Rectal smooth muscle tissue (tissue), 1 donor: Measurements from ENCODE around the gene VSIG2.

Source experiments
- H3K27ac ChIP-seq: one replicate; pipeline ENCODE4 v1.7.0; 2013; ENCODE audit warnings: low read depth, low read length, inconsistent platforms
- H3K27me3 ChIP-seq: one replicate; pipeline ENCODE4 v1.7.0; 2013; ENCODE audit warnings: low read length; ENCODE audit not compliant: control insufficient read depth, insufficient read depth
- H3K36me3 ChIP-seq: one replicate; pipeline ENCODE4 v1.7.0; 2013; ENCODE audit warnings: low read length; ENCODE audit not compliant: control insufficient read depth, insufficient read depth
- H3K4me1 ChIP-seq: one replicate; pipeline ENCODE4 v1.7.0; 2013; ENCODE audit warnings: low read length; ENCODE audit not compliant: control insufficient read depth, insufficient read depth
- H3K4me3 ChIP-seq: one replicate; pipeline ENCODE4 v1.7.0; 2013; ENCODE audit warnings: low read length
- H3K9ac ChIP-seq: one replicate; pipeline ENCODE4 v1.7.0; 2013; ENCODE audit warnings: low read length

Gene VSIG2

GRCh38 chr11:124722176-124722575 lies 29.9 kb downstream of the VSIG2 start:
- Histone ChIP-seq H3K9ac (no peak overlapping the region), H3K4me1 (no peaks in the 10 kb centered on the region), H3K27me3 (peaks cover 13% of the 10 kb centered on the region), H3K4me3 (no peak overlapping the region), H3K27ac (no peak overlapping the region), H3K36me3 (no peaks in the 10 kb centered on the region)

- no peaks in the 10 kb centered on the region for H3K4me1 ChIP-seq
- H3K36me3 ChIP-seq, result no peaks in the 10 kb centered on the region
- H3K27me3 ChIP-seq, result peaks cover 13% of the 10 kb centered on the region
- no peak overlapping the region for H3K9ac ChIP-seq
- no peak overlapping the region for H3K4me3 ChIP-seq
- no peak overlapping the region for H3K27ac ChIP-seq
Observed at GRCh38 chr11:124719534-124719933, 32.5 kb downstream of the VSIG2 start.

- H3K4me1 ChIP-seq, result no peaks in the 10 kb centered on the region
- peak overlapping the region; percentile 57 for H3K4me3 ChIP-seq
- H3K27me3 ChIP-seq, result peaks cover 13% of the 10 kb centered on the region
- no peak overlapping the region for H3K27ac ChIP-seq
- no peaks in the 10 kb centered on the region for H3K36me3 ChIP-seq
- no peak overlapping the region for H3K9ac ChIP-seq
Observed at GRCh38 chr11:124718801-124719200, 33.3 kb downstream of the VSIG2 start.

- H3K36me3 ChIP-seq, result no peaks in the 10 kb centered on the region
- peak overlapping the region; percentile 57 for H3K4me3 ChIP-seq
- peaks cover 13% of the 10 kb centered on the region for H3K27me3 ChIP-seq
- H3K27ac ChIP-seq, result no peak overlapping the region
- no peak overlapping the region for H3K9ac ChIP-seq
- H3K4me1 ChIP-seq, result no peaks in the 10 kb centered on the region
Observed at GRCh38 chr11:124717786-124718651, 34.0 kb downstream of the VSIG2 start.

- Histone ChIP-seq H3K36me3 (no peaks in the 10 kb centered on the region), H3K9ac (no peak overlapping the region), H3K27ac (no peak overlapping the region), H3K4me1 (no peaks in the 10 kb centered on the region), H3K27me3 (peaks cover 13% of the 10 kb centered on the region), H3K4me3 (peak overlapping the region; percentile 57)
Observed at GRCh38 chr11:124717421-124717785, 34.7 kb downstream of the VSIG2 start.

- Histone ChIP-seq H3K36me3 (no peaks in the 10 kb centered on the region), H3K9ac (no peak overlapping the region), H3K4me3 (no peak overlapping the region), H3K27ac (no peak overlapping the region), H3K27me3 (peaks cover 13% of the 10 kb centered on the region), H3K4me1 (no peaks in the 10 kb centered on the region)
Observed at GRCh38 chr11:124716591-124716990, 35.5 kb downstream of the VSIG2 start.

- no peaks in the 10 kb centered on the region for H3K27me3 ChIP-seq
- H3K9ac ChIP-seq, result no peak overlapping the region
- H3K27ac ChIP-seq, result no peak overlapping the region
- no peaks in the 10 kb centered on the region for H3K4me1 ChIP-seq
- H3K4me3 ChIP-seq, result no peak overlapping the region
- H3K36me3 ChIP-seq, result no peaks in the 10 kb centered on the region
Observed at GRCh38 chr11:124712392-124712791, 39.7 kb downstream of the VSIG2 start.

- Histone ChIP-seq H3K27ac (no peak overlapping the region), H3K27me3 (no peaks in the 10 kb centered on the region), H3K9ac (no peak overlapping the region), H3K4me1 (no peaks in the 10 kb centered on the region), H3K36me3 (no peaks in the 10 kb centered on the region), H3K4me3 (no peak overlapping the region)
Observed at GRCh38 chr11:124707829-124708228, 44.2 kb downstream of the VSIG2 start.

- no peak overlapping the region for H3K9ac ChIP-seq
- no peak overlapping the region for H3K27ac ChIP-seq
- H3K4me3 ChIP-seq, result no peak overlapping the region
- no peaks in the 10 kb centered on the region for H3K36me3 ChIP-seq
- H3K27me3 ChIP-seq, result no peaks in the 10 kb centered on the region
- no peaks in the 10 kb centered on the region for H3K4me1 ChIP-seq
Observed at GRCh38 chr11:124700028-124700427, 52.0 kb downstream of the VSIG2 start.

- H3K4me3 ChIP-seq, result no peak overlapping the region
Observed at GRCh38 chr11:124699547-124699946, 52.5 kb downstream of the VSIG2 start.

More at GRCh38 chr11:124699547-124699946, 52.5 kb downstream of the VSIG2 start:
- Histone ChIP-seq H3K4me1 (no peaks in the 10 kb centered on the region), H3K27ac (no peak overlapping the region), H3K36me3 (no peaks in the 10 kb centered on the region), H3K9ac (no peak overlapping the region), H3K27me3 (no peaks in the 10 kb centered on the region)
